ENCODE measurements around the gene PAH. TPM values are rescaled to one million over a fixed set of nuclear protein-coding genes. Genes with fewer than 3 reads are reported as not detected.

The PAH gene
- total and polyA plus RNA-seq, 2 of the 8 experiments (the other 6 are each of a cell fraction or from before 2014, with no cell fraction given), result 3.9 to 9.0 TPM

DNA sequence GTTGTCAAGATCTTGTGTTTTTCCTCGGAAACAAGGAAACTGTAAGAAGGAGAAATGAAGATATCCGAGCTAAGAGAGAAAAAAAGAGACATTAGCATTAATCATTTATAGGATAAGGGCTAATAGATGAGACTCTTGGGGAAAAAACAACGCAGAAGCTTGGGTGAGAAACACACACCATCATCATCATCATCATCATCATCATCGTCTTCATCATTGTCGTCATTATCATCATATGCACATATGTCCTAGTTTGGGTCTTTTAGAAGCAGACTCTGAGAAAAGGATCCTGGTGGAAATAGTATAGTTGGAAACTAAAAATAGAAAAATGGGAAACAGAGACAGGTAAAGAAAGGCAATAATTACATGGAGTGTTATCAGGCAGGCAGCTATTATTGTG, 95.9 kb downstream of the PAH start (continued):
- TF ChIP-seq SP1 (IDR thresholded peaks at IDR 0.05; ENCODE audit: low read depth, low read length), result no peak

Measured in H1 (cell line).